ENCODE results near the gene GRIK4. TPM values are rescaled to one million over a fixed set of nuclear protein-coding genes. Genes with fewer than 3 reads are reported as not detected.
A peak's percentile ranks its signal among the peaks of the same experiment; 100 is the strongest.

The GRIK4 gene
- total and polyA plus RNA-seq, 2 donors from 2014 or later = 0.25 TPM; not detected in 1

DNA sequence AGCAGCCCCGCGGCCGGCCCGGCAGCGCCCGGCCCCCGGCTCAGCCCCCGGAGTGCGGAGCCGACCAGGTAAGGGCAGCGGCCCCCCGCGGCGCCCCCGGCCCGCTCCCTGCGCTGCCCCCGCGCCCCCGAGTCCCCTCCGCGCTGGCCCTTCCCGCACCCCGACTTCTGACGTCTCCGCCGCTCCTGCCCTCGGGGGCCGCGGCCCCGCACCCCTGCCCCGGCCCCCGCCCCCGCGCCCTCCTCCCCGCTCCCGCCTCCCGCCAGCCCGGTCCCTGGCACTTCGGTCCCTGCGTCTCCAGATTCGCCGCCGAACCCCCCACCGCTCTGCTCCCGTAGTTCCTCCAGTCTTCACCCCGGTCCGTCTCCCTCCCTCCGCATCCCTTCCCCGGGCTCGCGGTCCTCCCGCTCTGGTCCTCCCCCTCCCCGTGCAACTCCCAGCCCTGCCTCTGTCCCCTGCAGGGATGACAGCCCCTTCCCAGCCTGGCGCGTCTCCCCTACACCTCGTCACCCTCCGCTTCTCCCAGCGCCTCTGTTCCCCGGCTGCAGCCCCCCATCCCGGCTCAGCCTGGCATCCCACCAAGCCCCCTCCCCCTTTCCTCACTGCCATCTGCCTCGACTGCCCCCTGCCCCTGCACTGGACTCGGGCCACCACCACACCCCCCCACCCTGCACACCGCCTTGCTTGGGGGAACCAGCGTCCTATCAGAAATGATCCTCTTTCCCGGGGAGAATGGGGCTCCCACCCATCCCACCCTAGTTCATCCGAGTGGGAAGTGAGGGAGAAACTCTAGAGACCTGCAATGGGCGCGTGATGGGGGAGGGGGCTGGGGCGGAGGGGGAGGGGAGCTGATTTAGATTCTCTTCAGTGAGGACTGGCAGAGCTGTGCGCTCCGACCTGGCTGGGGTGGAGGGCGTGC is 531 bp downstream of the GRIK4 start:
- no peaks in the 10 kb centered on the region for H3K27me3 ChIP-seq (ENCODE audit: control insufficient read depth, insufficient read depth, low read length)

DNA sequence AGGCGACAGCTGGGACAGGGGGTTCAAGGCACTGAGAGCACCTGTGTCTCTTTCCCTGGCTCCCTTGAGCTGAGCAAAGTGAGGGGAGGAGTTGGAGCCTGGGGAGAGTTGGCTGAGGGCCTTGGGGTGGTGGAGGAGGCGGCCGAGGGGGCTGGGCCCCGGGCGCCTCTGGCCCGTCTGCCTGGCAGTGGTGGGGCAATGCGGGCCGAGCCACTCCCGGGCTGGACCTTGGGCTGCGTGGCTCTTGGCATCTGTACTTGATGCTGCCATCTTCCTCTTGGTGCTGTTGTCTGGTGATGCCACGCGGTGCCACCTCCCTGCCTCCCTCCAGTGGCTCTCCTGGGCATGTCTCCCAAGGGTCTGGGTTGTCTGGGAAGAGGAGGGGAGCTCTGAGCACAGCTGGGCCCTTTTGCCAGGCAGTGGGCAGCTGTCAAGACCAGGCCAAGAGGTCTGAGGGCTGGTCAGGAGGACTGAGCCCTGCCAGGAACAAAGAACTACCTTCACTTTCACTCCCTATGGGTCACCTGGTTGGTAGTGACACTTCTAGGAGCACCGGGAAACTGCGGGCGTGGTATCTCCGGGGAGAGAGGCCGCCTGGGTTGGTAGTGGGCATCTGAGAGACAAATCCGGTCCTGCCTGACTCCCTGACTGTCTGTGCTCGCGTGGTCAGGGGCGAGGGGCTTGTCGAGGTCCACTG is 1.3 kb downstream of the GRIK4 start:
- FAIRE-seq (no peak), DNase-seq (peak in 1 of 5 donors; percentile 57)
- H3K27me3 ChIP-seq (ENCODE audit: control insufficient read depth, insufficient read depth, low read length) = no peaks in the 10 kb centered on the region
- H3K36me3 ChIP-seq (ENCODE audit: control insufficient read depth in 2 of 3, insufficient read depth in 3 of 3, low read length in 3 of 3) = no peaks in the 10 kb centered on the region
- no peak overlapping the region for H3K9ac ChIP-seq (ENCODE audit: low read length in 3 of 3)
- TF ChIP-seq, protein P1, sequence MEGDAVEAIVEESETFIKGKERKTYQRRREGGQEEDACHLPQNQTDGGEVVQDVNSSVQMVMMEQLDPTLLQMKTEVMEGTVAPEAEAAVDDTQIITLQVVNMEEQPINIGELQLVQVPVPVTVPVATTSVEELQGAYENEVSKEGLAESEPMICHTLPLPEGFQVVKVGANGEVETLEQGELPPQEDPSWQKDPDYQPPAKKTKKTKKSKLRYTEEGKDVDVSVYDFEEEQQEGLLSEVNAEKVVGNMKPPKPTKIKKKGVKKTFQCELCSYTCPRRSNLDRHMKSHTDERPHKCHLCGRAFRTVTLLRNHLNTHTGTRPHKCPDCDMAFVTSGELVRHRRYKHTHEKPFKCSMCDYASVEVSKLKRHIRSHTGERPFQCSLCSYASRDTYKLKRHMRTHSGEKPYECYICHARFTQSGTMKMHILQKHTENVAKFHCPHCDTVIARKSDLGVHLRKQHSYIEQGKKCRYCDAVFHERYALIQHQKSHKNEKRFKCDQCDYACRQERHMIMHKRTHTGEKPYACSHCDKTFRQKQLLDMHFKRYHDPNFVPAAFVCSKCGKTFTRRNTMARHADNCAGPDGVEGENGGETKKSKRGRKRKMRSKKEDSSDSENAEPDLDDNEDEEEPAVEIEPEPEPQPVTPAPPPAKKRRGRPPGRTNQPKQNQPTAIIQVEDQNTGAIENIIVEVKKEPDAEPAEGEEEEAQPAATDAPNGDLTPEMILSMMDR (IDR thresholded peaks at IDR 0.05; ENCODE audit: borderline replicate concordance, extremely low read depth, insufficient read depth) = no peak
- peaks cover 0 to 1% (median 0%) of the 10 kb centered on the region in 3 donors for H3K4me1 ChIP-seq (ENCODE audit: control insufficient read depth in 2 of 3, insufficient read depth in 2 of 3, low read depth in 1 of 3, low read length in 3 of 3)
- no peak overlapping the region for H3K27ac ChIP-seq (ENCODE audit: low read depth in 2 of 2, low read length in 2 of 2)
- H3K9me3 ChIP-seq (ENCODE audit: control insufficient read depth in 2 of 3, insufficient read depth in 1 of 3, low read length in 3 of 3) = no peaks in the 10 kb centered on the region
- intact Hi-C loops (cut with DNase I) = loop anchor here (5.0 kb wide), 1 partner anchor 174 kb away; no protein-coding TSS in a partner anchor
- H3K4me3 ChIP-seq (ENCODE audit: low read length in 3 of 3) = no peak overlapping the region

More for the DNA sequence above, 531 bp downstream of the GRIK4 start:
- H3K4me3 ChIP-seq (ENCODE audit: low read length in 3 of 3) = no peak overlapping the region
- FAIRE-seq (no peak), DNase-seq (peak in 4 of 5 donors; percentile 31 to 79 (median 58))
- no peaks in the 10 kb centered on the region for H3K4me1 ChIP-seq (ENCODE audit: control insufficient read depth in 2 of 3, insufficient read depth in 2 of 3, low read depth in 1 of 3, low read length in 3 of 3)
- H3K27ac ChIP-seq (ENCODE audit: low read depth in 2 of 2, low read length in 2 of 2) = no peak overlapping the region
- no peak overlapping the region for H3K9ac ChIP-seq (ENCODE audit: low read length in 3 of 3)
- H3K36me3 ChIP-seq (ENCODE audit: control insufficient read depth in 2 of 3, insufficient read depth in 3 of 3, low read length in 3 of 3) = no peaks in the 10 kb centered on the region
- no peaks in the 10 kb centered on the region for H3K9me3 ChIP-seq (ENCODE audit: control insufficient read depth in 2 of 3, insufficient read depth in 1 of 3, low read length in 3 of 3)
- TF ChIP-seq, protein P1 (IDR thresholded peaks at IDR 0.05; ENCODE audit: borderline replicate concordance, extremely low read depth, insufficient read depth) = no peak
- intact Hi-C loops (cut with DNase I) = loop anchor here (5.0 kb wide), 1 partner anchor 175 kb away; no protein-coding TSS in a partner anchor

DNA sequence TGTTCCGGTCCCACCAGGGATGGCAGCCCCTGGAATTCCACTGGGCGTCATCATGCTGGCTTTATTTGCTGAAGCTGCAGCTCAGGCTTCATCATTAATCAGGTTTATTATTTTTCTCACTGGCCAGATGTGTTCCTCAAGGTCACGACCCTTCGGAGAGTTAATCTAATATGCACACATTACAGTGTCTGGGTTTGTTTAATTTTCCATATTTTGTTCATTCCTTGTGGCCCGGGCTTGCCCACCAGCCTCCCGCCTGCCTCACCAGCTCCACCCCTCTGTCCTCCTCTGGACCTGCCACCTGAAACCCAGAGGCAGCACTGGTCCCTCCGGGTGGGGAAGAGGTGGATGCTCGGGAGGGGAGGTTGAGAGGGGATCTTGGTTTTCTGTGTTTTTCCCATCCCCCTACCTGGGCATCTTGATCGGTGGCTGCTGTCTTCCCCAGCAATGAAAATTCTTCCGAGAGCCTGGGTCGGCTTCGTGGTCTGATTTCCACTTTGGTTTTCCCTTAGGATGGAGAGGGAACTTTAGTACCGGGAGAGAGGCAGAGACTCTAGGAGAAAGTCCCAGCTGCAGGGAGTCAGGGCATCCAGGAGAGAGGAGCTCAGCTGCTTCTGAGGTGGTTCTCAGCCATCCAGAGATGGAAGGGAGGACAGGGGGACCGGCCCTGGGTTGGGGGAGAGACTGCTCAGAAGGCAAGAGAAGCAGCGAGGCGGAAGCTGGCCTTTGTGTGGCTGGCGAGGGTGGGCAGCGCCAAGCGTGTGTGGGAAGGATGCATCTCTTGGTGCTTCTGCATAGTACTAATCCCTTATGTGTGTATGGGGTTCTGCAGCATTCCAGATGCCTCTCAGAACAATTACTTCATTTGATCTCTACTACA is 2.1 kb downstream of the GRIK4 start:
- intact Hi-C loops (cut with DNase I) = loop anchor here (5.0 kb wide), 1 partner anchor 174 kb away; no protein-coding TSS in a partner anchor
- DNase-seq (peak in 1 of 5 donors; percentile 49), FAIRE-seq (no peak)
- H3K9me3 ChIP-seq (ENCODE audit: control insufficient read depth in 2 of 3, insufficient read depth in 1 of 3, low read length in 3 of 3) = no peaks in the 10 kb centered on the region
- H3K4me1 ChIP-seq (ENCODE audit: control insufficient read depth in 2 of 3, insufficient read depth in 2 of 3, low read depth in 1 of 3, low read length in 3 of 3) = peaks cover 0 to 4% (median 0%) of the 10 kb centered on the region in 3 donors
- TF ChIP-seq, protein P1 (IDR thresholded peaks at IDR 0.05; ENCODE audit: borderline replicate concordance, extremely low read depth, insufficient read depth) = no peak
- H3K27me3 ChIP-seq (ENCODE audit: control insufficient read depth, insufficient read depth, low read length) = no peaks in the 10 kb centered on the region
- H3K9ac ChIP-seq (ENCODE audit: low read length in 3 of 3) = no peak overlapping the region
- H3K36me3 ChIP-seq (ENCODE audit: control insufficient read depth in 2 of 3, insufficient read depth in 3 of 3, low read length in 3 of 3) = no peaks in the 10 kb centered on the region
- no peak overlapping the region for H3K4me3 ChIP-seq (ENCODE audit: low read length in 3 of 3)
- no peak overlapping the region for H3K27ac ChIP-seq (ENCODE audit: low read depth in 2 of 2, low read length in 2 of 2)

Data from kidney (tissue), 14 donors.